ENCODE results near the gene LYPLAL1. TPM values are rescaled to one million over a fixed set of nuclear protein-coding genes. Genes with fewer than 3 reads are reported as not detected.

Gene LYPLAL1
- total RNA-seq, 1 experiment from 2014 or later = 21.1 TPM

DNA sequence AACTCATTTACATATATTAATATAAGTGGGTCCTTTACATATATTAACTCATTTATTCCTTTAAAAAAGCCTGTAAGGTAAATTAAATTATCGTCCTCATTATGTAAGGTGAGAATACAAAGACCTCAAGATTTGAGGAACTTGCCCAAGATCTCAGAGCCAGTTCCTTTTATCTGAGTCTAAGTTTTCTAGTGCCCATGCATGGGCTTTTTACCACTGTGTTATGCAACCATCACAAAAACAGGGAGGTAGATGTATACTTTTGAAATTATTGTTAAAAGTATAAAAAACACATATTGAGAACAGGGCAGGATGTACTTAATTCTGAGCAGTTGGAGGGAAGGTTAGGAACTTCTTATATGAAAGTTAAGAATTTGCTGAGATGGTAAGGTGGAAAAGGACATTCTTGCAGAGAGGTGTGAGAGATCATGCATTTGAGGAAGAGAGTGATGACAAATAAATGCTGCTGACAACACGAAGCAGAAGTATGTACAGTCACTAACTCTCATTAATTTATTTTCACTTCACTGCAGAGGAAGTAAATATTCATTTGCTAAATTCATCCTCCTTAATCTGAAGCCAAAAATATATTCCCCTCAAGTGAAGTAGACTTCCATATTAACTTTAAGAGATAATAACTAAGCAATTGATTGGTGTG lies 28.9 kb upstream of the LYPLAL1 start:
- H3K27me3 Mint-ChIP-seq (ENCODE audit: low read depth) = no peaks in the 10 kb centered on the region
- no CpG with 5 or more reads among the region's 2 CpGs for WGBS (ENCODE audit: extremely low coverage, insufficient read length, low lambda C conversion rate)
- H4K91ac ChIP-seq (ENCODE audit: insufficient read length, low read depth, low read length) = no peak overlapping the region
- H3K9ac ChIP-seq (ENCODE audit: extremely low read depth, insufficient read length, low read length) = no peak overlapping the region
- H3K23ac ChIP-seq (ENCODE audit: insufficient read length, low read depth, low read length) = no peak overlapping the region
- H3K9me3 ChIP-seq (ENCODE audit: control insufficient read depth, low read depth, low read length) = no peaks in the 10 kb centered on the region
- no peak overlapping the region for H3K4ac ChIP-seq (ENCODE audit: low read depth, low read length)
- H3K23me2 ChIP-seq (ENCODE audit: insufficient read length, low read depth, low read length, poor library complexity, severe bottlenecking) = no peaks in the 10 kb centered on the region
- TF ChIP-seq, protein P1, sequence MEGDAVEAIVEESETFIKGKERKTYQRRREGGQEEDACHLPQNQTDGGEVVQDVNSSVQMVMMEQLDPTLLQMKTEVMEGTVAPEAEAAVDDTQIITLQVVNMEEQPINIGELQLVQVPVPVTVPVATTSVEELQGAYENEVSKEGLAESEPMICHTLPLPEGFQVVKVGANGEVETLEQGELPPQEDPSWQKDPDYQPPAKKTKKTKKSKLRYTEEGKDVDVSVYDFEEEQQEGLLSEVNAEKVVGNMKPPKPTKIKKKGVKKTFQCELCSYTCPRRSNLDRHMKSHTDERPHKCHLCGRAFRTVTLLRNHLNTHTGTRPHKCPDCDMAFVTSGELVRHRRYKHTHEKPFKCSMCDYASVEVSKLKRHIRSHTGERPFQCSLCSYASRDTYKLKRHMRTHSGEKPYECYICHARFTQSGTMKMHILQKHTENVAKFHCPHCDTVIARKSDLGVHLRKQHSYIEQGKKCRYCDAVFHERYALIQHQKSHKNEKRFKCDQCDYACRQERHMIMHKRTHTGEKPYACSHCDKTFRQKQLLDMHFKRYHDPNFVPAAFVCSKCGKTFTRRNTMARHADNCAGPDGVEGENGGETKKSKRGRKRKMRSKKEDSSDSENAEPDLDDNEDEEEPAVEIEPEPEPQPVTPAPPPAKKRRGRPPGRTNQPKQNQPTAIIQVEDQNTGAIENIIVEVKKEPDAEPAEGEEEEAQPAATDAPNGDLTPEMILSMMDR (conservative IDR thresholded peaks at IDR 0.05) = no peak
- H3K36me3 Mint-ChIP-seq (ENCODE audit: insufficient read depth in 1 of 3, low read depth in 3 of 3) = no peaks in the 10 kb centered on the region
- H3K56ac ChIP-seq (ENCODE audit: insufficient read length, low read depth, low read length) = no peak overlapping the region
- no peak overlapping the region for H4K8ac ChIP-seq (replicated peaks; ENCODE audit: insufficient read length, low read depth, low read length)
- no peak overlapping the region for H2BK5ac ChIP-seq (ENCODE audit: insufficient read length, low read length)
- H3K18ac ChIP-seq (ENCODE audit: insufficient read length, low read depth, low read length) = no peak overlapping the region
- H3K27me3 ChIP-seq (ENCODE audit: insufficient read depth, low read length) = no peaks in the 10 kb centered on the region
- H3K79me1 ChIP-seq (ENCODE audit: insufficient read depth, low read depth, low read length, poor library complexity, severe bottlenecking) = no peaks in the 10 kb centered on the region
- H2AK5ac ChIP-seq (ENCODE audit: insufficient read length, low read length) = no peak overlapping the region
- H3K4me1 Mint-ChIP-seq = peaks cover 6% of the 10 kb centered on the region in 2 experiments; a peak in 2 of 4 replicates
- no peak overlapping the region for H3K27ac Mint-ChIP-seq
- DNase-seq = no peak
- no peak overlapping the region for H2AFZ ChIP-seq (ENCODE audit: low read length)
- H2BK12ac ChIP-seq (ENCODE audit: insufficient read length, low read depth, low read length) = no peak overlapping the region
- H4K20me1 ChIP-seq (ENCODE audit: control insufficient read depth, insufficient read depth, insufficient read length) = no peaks in the 10 kb centered on the region
- no peak overlapping the region for H2BK120ac ChIP-seq (ENCODE audit: low read depth, low read length, poor library complexity, severe bottlenecking)
- no peak overlapping the region for H3T11ph ChIP-seq (ENCODE audit: low read length)
- no peak overlapping the region for H3K4me2 ChIP-seq (ENCODE audit: insufficient read depth, insufficient read length, low read length)
- no peaks in the 10 kb centered on the region for H3K9me3 Mint-ChIP-seq
- H2BK20ac ChIP-seq (ENCODE audit: low read depth, low read length, poor library complexity, severe bottlenecking) = no peak overlapping the region
- 0 out of 2 replicates have a peak, but pooled peaks cover 2% of the 10 kb centered on the region for H3K4me1 ChIP-seq (ENCODE audit: insufficient read depth, low read length)
- H3K14ac ChIP-seq (ENCODE audit: insufficient read depth, low read length) = no peak overlapping the region
- H4K5ac ChIP-seq (ENCODE audit: insufficient read length, low read depth, low read length) = no peak overlapping the region
- H3K4me3 Mint-ChIP-seq = no peak overlapping the region
- no peak overlapping the region for H3K27ac ChIP-seq (ENCODE audit: insufficient read length, low read depth, low read length)
- no peaks in the 10 kb centered on the region for H3K79me2 ChIP-seq (ENCODE audit: insufficient read depth, low read length)
- no peak overlapping the region for H2BK15ac ChIP-seq (ENCODE audit: low read depth, low read length)
